Measurements from ENCODE around the gene CLN6. TPM values are rescaled to one million over a fixed set of nuclear protein-coding genes. Genes with fewer than 3 reads are reported as not detected.
"Not testable (repeated sequence)": the region's sequence is repeated elsewhere in the genome, so short reads cannot be mapped to it uniquely, and the experiment has no call there.

The CLN6 gene
- total RNA-seq, 1 experiment from 2014 or later: 30.6 TPM

- no peak for DNase-seq (ENCODE audit: low spot score)
Observed at GRCh38 chr15:68207176-68207935, 22.2 kb downstream of the CLN6 start.

DNA sequence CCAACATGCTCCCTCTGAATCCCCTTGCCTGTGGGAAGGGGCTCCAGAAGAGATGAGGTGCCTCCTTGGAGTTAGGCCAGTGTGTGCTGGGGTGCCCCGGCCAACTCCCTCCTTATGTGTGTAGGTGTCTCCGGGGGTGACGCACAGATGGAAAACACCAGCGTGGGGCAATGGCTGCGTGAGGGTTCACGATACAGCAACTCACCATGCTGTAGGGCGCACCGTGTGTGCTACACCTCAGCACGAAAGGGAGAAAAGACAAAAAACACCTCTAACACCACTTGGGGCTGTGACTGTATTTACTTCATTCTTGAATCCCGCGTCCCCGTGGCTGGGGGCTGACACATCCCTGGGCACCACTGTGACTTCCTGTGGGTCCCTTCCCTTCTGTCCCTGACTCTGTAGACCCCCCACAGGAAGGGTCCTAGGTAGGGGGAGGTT lies 22.8 kb downstream of the CLN6 start:
- no peak for DNase-seq (ENCODE audit: low spot score)

- no peak for DNase-seq (ENCODE audit: low spot score)
Observed at GRCh38 chr15:68205954-68206539, 23.5 kb downstream of the CLN6 start.

DNA sequence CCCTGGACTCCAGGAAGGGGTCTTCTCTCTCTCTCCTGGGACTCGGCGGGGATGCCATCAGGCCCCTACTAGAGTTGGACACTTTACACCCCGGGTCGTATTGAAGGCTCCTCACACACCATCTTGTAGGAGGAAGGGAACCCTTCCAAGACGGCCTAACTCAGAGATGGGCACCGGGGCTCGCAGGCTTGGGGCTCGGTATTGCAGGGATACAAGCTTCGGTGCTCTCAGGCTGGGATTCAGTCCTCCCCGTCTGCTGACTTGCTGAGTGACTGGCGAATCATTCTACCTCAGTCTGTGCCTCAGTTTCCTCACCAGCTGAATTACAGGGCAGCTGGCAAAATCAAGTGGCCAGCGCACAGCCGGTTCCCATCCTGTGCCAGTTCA lies 24.0 kb downstream of the CLN6 start:
- DNase-seq (ENCODE audit: low spot score): no peak

GRCh38 chr15:68204776-68205557 lies 24.6 kb downstream of the CLN6 start, which contains the start of gene CALML4:
TSS of gene CALML4 (minus strand) at chr15:68205332. CDS start at chr15:68205247, 85 bp downstream.
- DNase-seq (ENCODE audit: low spot score): no peak

DNA sequence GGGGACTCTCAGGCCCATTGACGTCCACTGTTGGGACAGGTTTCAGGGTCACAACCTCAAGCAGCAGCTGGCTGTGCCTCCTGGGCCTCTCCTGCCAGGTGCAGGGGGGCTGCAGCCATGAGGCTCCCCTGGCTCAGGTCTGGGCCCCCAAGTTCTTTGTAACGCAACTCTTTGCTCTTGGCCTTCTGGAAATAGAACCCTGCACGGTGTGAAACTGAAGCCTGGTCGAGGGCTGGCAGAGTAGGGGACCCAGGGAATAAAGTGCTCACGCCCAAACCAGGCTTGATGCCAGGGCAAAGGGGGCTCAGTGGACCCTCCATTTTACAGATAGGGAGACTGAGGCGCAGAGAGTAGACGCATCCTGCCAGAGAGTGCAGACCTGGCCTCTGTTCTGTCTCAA lies 25.2 kb downstream of the CLN6 start:
- DNase-seq (ENCODE audit: low spot score): no peak

DNA sequence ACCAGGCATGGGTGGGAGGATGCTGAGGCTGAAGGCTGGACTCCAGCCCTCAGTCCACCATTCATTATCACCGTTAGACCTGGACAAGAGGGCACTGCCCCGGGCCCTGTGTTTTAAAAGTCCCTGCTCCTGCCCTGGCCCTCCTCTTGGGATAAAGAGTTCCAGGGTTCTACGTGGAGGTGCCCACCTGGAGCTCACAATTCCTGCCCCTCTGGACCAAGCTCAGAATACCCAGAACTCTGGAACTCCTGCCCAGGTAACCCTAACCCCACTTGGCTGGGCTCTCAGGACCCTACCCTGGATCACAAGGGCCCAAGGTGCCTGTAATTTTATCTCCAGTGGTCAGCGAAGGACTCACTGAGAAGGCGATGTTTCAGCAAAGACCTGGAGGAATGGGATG lies 25.6 kb downstream of the CLN6 start:
- no peak for DNase-seq (ENCODE audit: low spot score)

- no peak for DNase-seq (ENCODE audit: low spot score)
Observed at GRCh38 chr15:68203486-68203885, 26.0 kb downstream of the CLN6 start.

GRCh38 chr15:68202994-68203393 lies 26.5 kb downstream of the CLN6 start:
- not testable (repeated sequence) for DNase-seq (ENCODE audit: low spot score)

DNA sequence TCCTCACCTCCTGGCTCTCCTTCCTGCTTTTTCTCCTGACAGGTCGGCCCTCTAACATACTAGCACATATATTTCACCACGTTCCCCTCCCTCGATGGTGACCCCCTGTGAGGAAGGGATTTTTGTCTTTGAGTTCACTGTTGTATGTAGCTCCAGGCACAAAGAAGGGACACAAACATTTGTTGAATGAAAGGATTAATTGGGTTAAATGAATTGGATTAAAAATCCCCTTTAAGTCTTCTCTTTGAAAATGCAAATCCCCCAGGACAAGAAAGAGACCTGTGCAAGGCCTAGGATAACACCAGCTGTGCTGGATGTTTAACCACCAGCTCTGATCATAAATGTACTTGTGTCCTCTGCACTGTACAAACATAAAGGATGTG lies 27.7 kb downstream of the CLN6 start:
- DNase-seq (ENCODE audit: low spot score): no peak

- DNase-seq (ENCODE audit: low spot score): no peak
Observed at GRCh38 chr15:68201153-68201878, 28.2 kb downstream of the CLN6 start.

- DNase-seq (ENCODE audit: low spot score): no peak
Observed at GRCh38 chr15:68200016-68200861, 29.3 kb downstream of the CLN6 start.

- DNase-seq (ENCODE audit: low spot score): no peak
Observed at GRCh38 chr15:68199340-68199739, 30.2 kb downstream of the CLN6 start.

DNA sequence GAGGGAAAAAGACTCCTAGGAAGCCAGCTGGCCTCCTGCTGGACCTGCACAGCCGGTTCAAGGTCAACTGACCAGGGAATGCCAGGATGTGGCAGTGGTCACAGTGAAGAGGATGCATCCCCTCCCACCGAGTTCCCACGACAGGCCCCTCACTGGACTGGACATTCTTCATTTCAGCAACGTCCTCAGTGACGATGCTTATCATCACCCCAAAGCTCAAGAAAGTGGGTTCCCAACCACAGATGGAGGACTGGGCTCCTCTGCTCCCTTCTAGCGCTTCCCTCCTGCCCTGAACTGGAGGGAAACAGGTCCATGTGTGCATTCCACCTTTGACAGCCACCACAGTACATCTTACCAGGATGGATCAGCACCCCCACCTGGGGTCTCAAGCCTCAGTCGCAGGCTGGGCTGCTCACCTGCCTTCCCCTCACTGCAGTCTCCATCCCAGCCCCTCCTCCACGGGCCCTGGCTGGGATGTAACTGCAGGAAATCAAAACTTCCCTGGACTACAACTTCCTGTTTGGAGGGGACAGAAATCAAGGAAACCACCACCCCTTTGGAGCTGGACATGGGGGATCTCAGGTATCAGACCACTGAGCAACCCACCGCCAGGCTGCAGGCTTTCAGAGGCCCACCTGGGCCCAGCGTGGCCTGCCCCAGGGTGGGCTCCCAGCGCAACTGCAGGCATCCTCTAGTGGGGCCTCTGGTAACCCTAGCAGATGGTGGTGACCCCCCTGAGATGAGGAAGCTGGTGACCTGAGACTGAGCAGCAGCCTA lies 31.7 kb downstream of the CLN6 start:
- no peak for DNase-seq (ENCODE audit: low spot score)

GRCh38 chr15:68197170-68197492 lies 32.4 kb downstream of the CLN6 start:
- no peak for DNase-seq (ENCODE audit: low spot score)

- DNase-seq (ENCODE audit: low spot score): no peak
Observed at GRCh38 chr15:68196445-68197169, 32.9 kb downstream of the CLN6 start.

- DNase-seq (ENCODE audit: low spot score): no peak
Observed at GRCh38 chr15:68195336-68196112, 34.0 kb downstream of the CLN6 start.

DNA sequence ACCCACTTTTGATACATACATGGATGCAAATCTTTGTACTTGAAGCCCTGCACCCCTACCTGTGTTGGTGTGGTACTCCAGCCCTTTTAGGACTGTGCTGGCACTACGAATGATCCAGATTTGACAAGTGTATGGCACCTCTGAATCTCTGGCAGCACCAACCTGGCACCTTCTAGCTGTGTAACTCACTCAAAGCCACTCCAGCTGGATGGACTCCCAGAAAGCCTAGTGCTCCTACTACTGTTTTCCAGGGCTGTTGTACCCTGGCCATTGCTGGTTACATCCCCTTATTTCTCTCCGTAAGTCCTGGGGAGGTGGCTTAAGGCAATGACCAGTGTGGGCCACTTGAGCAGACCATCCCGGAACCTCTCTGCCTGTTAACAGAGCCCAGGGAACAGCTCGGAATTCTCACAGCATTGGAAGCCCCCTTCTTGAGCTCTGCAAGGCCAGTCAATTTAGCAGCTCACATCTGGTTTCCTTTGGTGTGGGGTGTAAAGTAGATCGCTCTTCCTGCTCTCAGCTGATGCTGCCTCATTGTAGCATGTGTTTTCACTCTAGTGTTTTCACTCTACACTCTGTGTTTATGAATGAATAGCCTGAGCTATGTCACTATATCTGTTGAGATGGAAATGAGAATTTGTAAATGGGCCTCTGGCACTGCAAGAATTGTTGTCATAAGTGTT lies 36.6 kb downstream of the CLN6 start:
- DNase-seq (ENCODE audit: low spot score): no peak

Measured in H4 (cell line).